Liver (tissue), 3 donors: ENCODE results near the gene PYCR2.

ENCODE experiments used
- ATF3 ChIP-seq: IDR thresholded peaks from 2 replicates; pipeline ENCODE4 v1.6.1; 2016; ENCODE audit warnings: antibody characterized with exemption
- CTCF ChIP-seq: fragments of 150-350 bp; IDR thresholded peaks from 2 replicates; pipeline ENCODE4 v1.5.1; 2017; ENCODE audit warnings: improper control_type of control experiment, low read depth, low read length; ENCODE audit not compliant: missing input control
- FOXA1 ChIP-seq: IDR thresholded peaks from 2 replicates; pipeline ENCODE4 v1.6.1; 2016; ENCODE audit warnings: antibody characterized with exemption
- GABPA ChIP-seq, 2 donors: IDR thresholded peaks in 1 of 2; conservative IDR thresholded peaks in 1 of 2; 2 replicates each; pipeline ENCODE4 v1.6.1; 2016; ENCODE audit warnings: antibody characterized with exemption in 2 of 2, mild to moderate bottlenecking in 1 of 2, moderate library complexity in 1 of 2
- HNF4G ChIP-seq: IDR thresholded peaks from 2 replicates; pipeline ENCODE4 v1.6.1; 2016; ENCODE audit warnings: antibody characterized with exemption
- JUND ChIP-seq, 2 donors: IDR thresholded peaks; 2 replicates each; pipeline ENCODE4 v1.6.1; 2016; ENCODE audit warnings: antibody characterized with exemption in 2 of 2
- MAX ChIP-seq: IDR thresholded peaks from 2 replicates; pipeline ENCODE4 v1.6.1; 2016; ENCODE audit warnings: antibody characterized with exemption
- NR2F2 ChIP-seq: IDR thresholded peaks from 2 replicates; pipeline ENCODE4 v1.6.1; 2016; ENCODE audit warnings: antibody characterized with exemption
- RAD21 ChIP-seq, 2 donors: IDR thresholded peaks; 2 replicates each; pipeline ENCODE4 v1.6.1; 2016; ENCODE audit warnings: antibody characterized with exemption in 2 of 2, mild to moderate bottlenecking in 2 of 2
- REST ChIP-seq: IDR thresholded peaks from 2 replicates; pipeline ENCODE4 v1.6.1; 2016; ENCODE audit warnings: antibody characterized with exemption, mild to moderate bottlenecking
- SP1 ChIP-seq: IDR thresholded peaks from 2 replicates; pipeline ENCODE4 v1.6.1; 2018; ENCODE audit warnings: antibody characterized with exemption, mild to moderate bottlenecking
- TAF1 ChIP-seq: conservative IDR thresholded peaks from 2 replicates; pipeline ENCODE4 v1.6.1; 2016; ENCODE audit warnings: antibody characterized with exemption, mild to moderate bottlenecking
- YY1 ChIP-seq: IDR thresholded peaks from 2 replicates; pipeline ENCODE4 v1.6.1; 2016; ENCODE audit warnings: antibody characterized with exemption, mild to moderate bottlenecking
- ZBTB33 ChIP-seq: IDR thresholded peaks from 2 replicates; pipeline ENCODE4 v1.6.1; 2016; ENCODE audit warnings: antibody characterized with exemption
- donor health status: healthy.
- donor health status: healthy.

- TF ChIP-seq NR2F2 = no peak
- TF ChIP-seq SP1 = no peak
- TF ChIP-seq ATF3 = no peak
- no peak for TF ChIP-seq CTCF
- no peak for TF ChIP-seq YY1
- TF ChIP-seq REST = no peak
- no peak for TF ChIP-seq JUND (IDR thresholded peaks at IDR 0.05)
- no peak for TF ChIP-seq TAF1
- TF ChIP-seq FOXA1 = no peak
- TF ChIP-seq MAX = no peak
- no peak for TF ChIP-seq GABPA (IDR thresholded peaks at IDR 0.05 in 1 of 2, conservative IDR thresholded peaks at IDR 0.05 in 1 of 2)
- TF ChIP-seq HNF4G = no peak
- TF ChIP-seq ZBTB33 = no peak
- no peak for TF ChIP-seq RAD21 (IDR thresholded peaks at IDR 0.05)
Observed at GRCh38 chr1:225936523-225936922, 12.5 kb upstream of the PYCR2 start.
